ENCODE data around the gene RBCK1. TPM values are rescaled to one million over a fixed set of nuclear protein-coding genes. Genes with fewer than 3 reads are reported as not detected.

RBCK1 gene
- total RNA-seq, 4 donors from 2014 or later, result 63.6 to 85.3 (median 78.5) TPM

DNA sequence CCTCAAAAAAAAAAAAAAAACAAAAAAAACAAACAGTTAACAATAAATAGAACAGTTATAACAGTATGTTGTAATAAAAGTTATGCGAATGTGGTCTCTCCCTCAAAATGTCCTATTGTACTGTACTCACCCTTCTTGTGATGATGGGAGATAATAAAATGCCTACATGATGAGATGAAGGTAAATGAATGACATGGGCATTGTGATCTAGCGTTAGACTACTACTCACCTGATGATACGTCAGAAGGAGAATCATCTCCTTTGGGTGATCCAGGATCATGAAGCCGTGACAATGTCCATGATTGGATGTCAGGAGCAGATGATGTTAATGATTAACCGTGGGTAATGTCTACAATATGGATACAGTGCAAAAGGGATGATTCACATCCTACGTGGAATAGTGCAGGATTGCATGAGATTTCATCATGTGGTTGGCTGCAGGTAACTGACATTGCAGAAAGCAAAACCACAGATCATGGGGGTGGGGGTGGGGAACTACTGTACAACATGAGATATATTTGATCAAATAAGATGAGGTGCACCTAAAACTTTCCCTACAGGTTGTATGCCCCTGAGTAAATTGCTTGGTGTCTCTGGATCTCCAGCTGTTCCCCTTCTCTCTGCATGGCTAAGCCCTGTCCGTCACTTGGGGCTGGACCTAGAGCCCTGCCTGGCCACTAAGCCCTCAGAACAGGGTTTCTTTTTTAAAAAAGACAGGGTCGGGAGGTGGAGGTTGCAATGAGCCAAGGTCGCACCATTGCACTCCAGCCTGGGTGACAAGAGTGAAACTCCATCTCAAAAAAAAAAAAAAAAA is 6.2 kb upstream of the RBCK1 start:
- Histone ChIP-seq H3K9me3 (no peaks in the 10 kb centered on the region), H3K4me3 (no peak overlapping the region), H3K4me1 (peaks cover 2% of the 10 kb centered on the region), H3K27ac (no peak overlapping the region), H3K36me3 (peaks cover 8% of the 10 kb centered on the region), H3K27me3 (no peaks in the 10 kb centered on the region)
- no peak for TF ChIP-seq POLR2AphosphoS5 (IDR thresholded peaks at IDR 0.05)
- no peak for TF ChIP-seq EP300 (IDR thresholded peaks at IDR 0.05)
- no peak for TF ChIP-seq POLR2A (IDR thresholded peaks at IDR 0.05)
- TF ChIP-seq, protein P1, sequence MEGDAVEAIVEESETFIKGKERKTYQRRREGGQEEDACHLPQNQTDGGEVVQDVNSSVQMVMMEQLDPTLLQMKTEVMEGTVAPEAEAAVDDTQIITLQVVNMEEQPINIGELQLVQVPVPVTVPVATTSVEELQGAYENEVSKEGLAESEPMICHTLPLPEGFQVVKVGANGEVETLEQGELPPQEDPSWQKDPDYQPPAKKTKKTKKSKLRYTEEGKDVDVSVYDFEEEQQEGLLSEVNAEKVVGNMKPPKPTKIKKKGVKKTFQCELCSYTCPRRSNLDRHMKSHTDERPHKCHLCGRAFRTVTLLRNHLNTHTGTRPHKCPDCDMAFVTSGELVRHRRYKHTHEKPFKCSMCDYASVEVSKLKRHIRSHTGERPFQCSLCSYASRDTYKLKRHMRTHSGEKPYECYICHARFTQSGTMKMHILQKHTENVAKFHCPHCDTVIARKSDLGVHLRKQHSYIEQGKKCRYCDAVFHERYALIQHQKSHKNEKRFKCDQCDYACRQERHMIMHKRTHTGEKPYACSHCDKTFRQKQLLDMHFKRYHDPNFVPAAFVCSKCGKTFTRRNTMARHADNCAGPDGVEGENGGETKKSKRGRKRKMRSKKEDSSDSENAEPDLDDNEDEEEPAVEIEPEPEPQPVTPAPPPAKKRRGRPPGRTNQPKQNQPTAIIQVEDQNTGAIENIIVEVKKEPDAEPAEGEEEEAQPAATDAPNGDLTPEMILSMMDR (IDR thresholded peaks at IDR 0.05), result no peak
- no peak for DNase-seq (ENCODE audit: low spot score in 2 of 2)
- WGBS, result 80% methylated on average over 9 of the region's 9 CpGs

DNA sequence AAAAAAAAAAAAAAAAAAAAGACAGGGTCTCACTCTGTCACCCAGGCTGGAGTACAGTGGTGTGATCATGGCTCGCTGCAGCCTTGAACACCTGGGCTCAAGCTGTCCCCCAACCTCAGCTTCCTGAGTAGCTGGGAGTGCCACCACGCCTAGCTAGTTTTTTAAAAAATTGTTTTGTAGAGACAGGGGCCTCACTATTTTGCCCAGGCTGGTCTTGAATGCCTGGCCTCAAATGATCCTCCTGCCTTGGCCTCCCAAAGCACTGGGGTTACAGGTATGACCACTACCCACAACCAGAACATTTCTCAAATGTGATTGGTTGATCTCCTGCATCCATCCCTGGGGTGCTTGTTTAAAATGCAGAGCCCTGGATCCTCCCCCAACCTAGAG is 5.6 kb upstream of the RBCK1 start:
- DNase-seq (ENCODE audit: low spot score in 2 of 2), result no peak
- Histone ChIP-seq H3K9me3 (no peaks in the 10 kb centered on the region), H3K36me3 (peaks cover 4% of the 10 kb centered on the region), H3K4me3 (no peak overlapping the region), H3K27me3 (no peaks in the 10 kb centered on the region), H3K27ac (no peak overlapping the region), H3K4me1 (peaks cover 8% of the 10 kb centered on the region)
- TF ChIP-seq POLR2AphosphoS5 (IDR thresholded peaks at IDR 0.05) (no peak), POLR2A (IDR thresholded peaks at IDR 0.05) (no peak), EP300 (IDR thresholded peaks at IDR 0.05) (no peak)
- TF ChIP-seq, protein P1 (IDR thresholded peaks at IDR 0.05), result no peak
- WGBS, result 86% methylated on average over 2 of the region's 2 CpGs

DNA sequence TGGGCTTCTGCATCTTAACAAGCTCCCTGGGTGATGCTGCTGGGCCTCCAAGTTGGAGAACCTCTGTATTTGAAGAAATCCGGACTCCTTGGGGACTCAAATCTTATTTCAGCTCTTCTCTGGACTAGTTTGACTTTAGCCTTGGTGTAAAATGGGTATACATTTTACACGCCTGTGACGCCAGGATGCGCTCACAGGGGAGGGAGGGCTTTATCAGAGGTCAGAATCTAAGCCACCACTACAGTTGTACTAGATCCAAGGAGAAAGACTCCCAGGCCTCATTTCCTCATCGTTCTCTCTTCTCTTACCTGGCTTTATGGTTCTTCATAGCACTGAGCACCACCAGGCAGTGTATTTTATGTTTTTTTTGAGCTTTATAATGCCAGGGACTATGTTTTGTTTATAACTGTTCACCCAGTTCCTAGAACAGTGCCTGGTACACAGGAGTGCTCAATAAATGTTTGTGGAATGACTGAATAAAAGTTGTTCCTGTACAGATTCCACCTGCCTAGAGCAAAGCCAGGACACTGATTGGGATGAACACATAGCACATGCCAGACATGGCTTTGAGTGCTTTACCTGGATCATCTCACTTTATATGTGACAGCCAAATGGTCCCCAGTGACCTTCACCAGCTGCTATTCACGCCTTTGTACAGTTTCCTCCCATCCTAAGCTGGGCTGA is 5.1 kb upstream of the RBCK1 start:
- TF ChIP-seq, protein P1 (IDR thresholded peaks at IDR 0.05), result no peak
- TF ChIP-seq EP300 (IDR thresholded peaks at IDR 0.05) (no peak), POLR2AphosphoS5 (IDR thresholded peaks at IDR 0.05) (no peak), POLR2A (IDR thresholded peaks at IDR 0.05) (no peak)
- peaks cover 9% of the 10 kb centered on the region for H3K4me1 ChIP-seq
- H3K9me3 ChIP-seq, result no peaks in the 10 kb centered on the region
- DNase-seq (ENCODE audit: low spot score in 2 of 2), result no peak
- H3K36me3 ChIP-seq, result no peaks in the 10 kb centered on the region
- WGBS, result 95% methylated on average over 6 of the region's 6 CpGs
- no peak overlapping the region for H3K27ac ChIP-seq
- no peak overlapping the region for H3K4me3 ChIP-seq
- no peaks in the 10 kb centered on the region for H3K27me3 ChIP-seq

DNA sequence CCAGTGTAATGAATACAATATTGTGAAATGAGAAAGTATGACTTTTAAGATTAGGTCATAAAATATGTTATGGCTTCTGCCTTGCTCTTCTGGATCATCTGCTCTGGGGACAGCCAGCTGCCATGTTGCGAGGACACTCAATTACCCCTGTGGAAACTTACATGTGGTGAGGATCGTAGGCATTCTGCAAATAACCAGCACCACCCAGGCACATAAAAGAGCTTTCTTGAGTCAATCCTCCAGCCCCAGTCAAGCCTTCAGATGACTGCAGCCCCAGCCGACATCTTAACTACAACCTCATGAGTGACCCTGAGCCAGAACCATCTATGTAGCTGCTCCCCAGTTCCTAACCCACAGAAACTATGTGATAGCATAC is 4.5 kb upstream of the RBCK1 start:
- 95% methylated on average over 3 of the region's 3 CpGs for WGBS
- Histone ChIP-seq H3K4me3 (no peak overlapping the region), H3K9me3 (no peaks in the 10 kb centered on the region), H3K27me3 (no peaks in the 10 kb centered on the region), H3K36me3 (no peaks in the 10 kb centered on the region), H3K4me1 (peaks cover 9% of the 10 kb centered on the region), H3K27ac (no peak overlapping the region)
- TF ChIP-seq POLR2A (IDR thresholded peaks at IDR 0.05), result no peak
- TF ChIP-seq, protein P1 (IDR thresholded peaks at IDR 0.05), result no peak
- no peak for TF ChIP-seq EP300 (IDR thresholded peaks at IDR 0.05)
- no peak for TF ChIP-seq POLR2AphosphoS5 (IDR thresholded peaks at IDR 0.05)
- DNase-seq (ENCODE audit: low spot score in 2 of 2), result no peak

DNA sequence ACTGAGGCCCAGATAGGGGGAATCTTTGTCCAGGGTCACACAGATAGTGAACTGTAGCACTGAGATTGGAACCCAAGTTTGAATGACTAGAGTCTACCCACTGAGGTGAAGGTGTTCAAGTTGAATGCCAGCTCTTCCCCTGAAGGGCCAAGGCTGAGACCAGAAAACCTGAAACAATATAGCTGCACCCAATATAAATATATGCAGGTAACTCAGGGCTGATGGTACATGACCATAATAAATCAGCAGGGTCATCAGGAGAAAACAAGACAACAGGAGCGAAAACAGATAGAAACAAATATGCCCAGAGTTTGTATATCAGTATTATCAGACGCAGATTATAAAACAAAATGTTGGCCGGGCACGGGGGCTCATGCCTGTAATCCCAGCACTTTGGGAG is 4.0 kb upstream of the RBCK1 start:
- H3K9me3 ChIP-seq, result no peaks in the 10 kb centered on the region
- no peak for DNase-seq (ENCODE audit: low spot score in 2 of 2)
- H3K4me1 ChIP-seq, result peaks cover 13% of the 10 kb centered on the region
- H3K27me3 ChIP-seq, result no peaks in the 10 kb centered on the region
- WGBS, result 94% methylated on average over 4 of the region's 4 CpGs
- TF ChIP-seq, protein P1 (IDR thresholded peaks at IDR 0.05), result no peak
- no peak for TF ChIP-seq POLR2AphosphoS5 (IDR thresholded peaks at IDR 0.05)
- no peak for TF ChIP-seq EP300 (IDR thresholded peaks at IDR 0.05)
- no peak for TF ChIP-seq POLR2A (IDR thresholded peaks at IDR 0.05)
- no peak overlapping the region for H3K27ac ChIP-seq
- H3K36me3 ChIP-seq, result no peaks in the 10 kb centered on the region
- H3K4me3 ChIP-seq, result no peak overlapping the region
